GM12875 (cell line): ENCODE measurements around the gene CADM2.
"Not testable (repeated sequence)": the region's sequence is repeated elsewhere in the genome, so short reads cannot be mapped to it uniquely, and the experiment has no call there.

Source experiments
- H3K4me3 ChIP-seq: one replicate; pipeline ENCODE4 v1.5.1; 2011; ENCODE audit warnings: low read depth, low read length, control low read depth
- TF ChIP-seq, protein P1 (sequence below): IDR thresholded peaks from 2 replicates; pipeline ENCODE4 v1.5.1; 2011; ENCODE audit warnings: low read depth, mild to moderate bottlenecking, control low read depth, inconsistent platforms, low read length, moderate library complexity, borderline replicate concordance; ENCODE audit not compliant: insufficient read depth

Gene CADM2

DNA sequence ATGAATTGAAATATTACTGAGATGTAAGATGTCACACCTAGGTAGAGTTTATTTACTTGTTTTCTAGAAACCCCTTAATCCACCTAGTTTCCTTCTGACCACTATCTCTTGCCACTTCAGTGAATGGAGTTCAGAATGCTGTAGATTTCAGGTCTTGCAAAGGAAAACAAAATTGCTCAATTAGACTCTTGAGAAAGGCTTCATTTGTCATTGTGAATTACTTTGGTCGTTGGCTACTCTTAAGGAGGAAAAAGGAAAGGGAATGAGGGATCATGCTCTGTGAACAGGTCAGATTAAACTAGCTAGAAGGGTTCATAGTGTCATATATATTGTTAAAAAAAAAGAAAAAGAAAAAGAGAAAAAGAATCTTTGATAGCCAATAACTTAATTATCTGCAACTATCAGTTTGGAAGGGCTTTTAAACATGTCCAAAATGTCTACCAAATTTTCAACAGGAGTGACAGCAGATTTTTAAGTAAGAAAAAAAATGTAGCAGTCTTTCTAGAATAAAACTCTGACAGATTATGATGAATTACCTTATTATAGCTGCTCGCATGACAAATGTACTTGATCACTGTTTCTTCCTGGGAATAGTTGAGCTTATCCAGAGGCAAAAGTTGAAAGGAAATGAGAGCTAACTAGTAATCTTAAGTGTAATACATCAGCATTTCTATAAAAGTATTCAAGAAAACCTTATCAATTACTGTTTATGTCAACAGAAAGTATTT, 543.5 kb downstream of the CADM2 start:
- TF ChIP-seq, protein P1, sequence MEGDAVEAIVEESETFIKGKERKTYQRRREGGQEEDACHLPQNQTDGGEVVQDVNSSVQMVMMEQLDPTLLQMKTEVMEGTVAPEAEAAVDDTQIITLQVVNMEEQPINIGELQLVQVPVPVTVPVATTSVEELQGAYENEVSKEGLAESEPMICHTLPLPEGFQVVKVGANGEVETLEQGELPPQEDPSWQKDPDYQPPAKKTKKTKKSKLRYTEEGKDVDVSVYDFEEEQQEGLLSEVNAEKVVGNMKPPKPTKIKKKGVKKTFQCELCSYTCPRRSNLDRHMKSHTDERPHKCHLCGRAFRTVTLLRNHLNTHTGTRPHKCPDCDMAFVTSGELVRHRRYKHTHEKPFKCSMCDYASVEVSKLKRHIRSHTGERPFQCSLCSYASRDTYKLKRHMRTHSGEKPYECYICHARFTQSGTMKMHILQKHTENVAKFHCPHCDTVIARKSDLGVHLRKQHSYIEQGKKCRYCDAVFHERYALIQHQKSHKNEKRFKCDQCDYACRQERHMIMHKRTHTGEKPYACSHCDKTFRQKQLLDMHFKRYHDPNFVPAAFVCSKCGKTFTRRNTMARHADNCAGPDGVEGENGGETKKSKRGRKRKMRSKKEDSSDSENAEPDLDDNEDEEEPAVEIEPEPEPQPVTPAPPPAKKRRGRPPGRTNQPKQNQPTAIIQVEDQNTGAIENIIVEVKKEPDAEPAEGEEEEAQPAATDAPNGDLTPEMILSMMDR = no peak
- no peak overlapping the region for H3K4me3 ChIP-seq

DNA sequence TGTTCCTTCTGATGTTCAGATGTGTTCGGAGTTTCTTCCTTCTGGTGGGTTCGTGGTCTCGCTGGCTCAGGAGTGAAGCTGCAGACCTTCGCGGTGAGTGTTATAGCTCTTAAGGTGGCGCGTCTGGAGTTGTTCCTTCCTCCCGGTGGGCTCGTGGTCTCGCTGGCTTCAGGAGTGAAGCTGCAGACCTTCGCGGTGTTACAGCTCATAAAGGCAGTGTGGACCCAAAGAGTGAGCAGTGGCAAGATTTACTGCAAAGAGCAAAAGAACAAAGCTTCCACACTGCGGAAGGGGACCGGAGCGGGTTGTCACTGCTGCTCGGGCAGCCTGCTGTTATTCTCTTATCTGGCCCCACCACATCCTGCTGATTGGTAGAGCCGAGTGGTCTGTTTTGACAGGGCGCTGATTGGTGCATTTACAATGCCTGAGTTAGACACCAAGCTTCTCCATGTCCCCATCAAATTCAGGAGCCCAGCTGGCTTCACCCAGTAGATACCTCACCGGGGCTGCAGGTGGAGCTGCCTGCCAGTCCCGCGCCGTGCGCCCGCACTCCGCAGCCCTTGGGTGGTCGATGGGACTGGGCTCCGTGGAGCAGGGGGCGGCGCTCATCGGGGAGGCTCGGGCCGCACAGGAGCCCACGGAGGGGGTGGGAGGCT, 545.5 kb downstream of the CADM2 start:
- not testable (repeated sequence) for H3K4me3 ChIP-seq

DNA sequence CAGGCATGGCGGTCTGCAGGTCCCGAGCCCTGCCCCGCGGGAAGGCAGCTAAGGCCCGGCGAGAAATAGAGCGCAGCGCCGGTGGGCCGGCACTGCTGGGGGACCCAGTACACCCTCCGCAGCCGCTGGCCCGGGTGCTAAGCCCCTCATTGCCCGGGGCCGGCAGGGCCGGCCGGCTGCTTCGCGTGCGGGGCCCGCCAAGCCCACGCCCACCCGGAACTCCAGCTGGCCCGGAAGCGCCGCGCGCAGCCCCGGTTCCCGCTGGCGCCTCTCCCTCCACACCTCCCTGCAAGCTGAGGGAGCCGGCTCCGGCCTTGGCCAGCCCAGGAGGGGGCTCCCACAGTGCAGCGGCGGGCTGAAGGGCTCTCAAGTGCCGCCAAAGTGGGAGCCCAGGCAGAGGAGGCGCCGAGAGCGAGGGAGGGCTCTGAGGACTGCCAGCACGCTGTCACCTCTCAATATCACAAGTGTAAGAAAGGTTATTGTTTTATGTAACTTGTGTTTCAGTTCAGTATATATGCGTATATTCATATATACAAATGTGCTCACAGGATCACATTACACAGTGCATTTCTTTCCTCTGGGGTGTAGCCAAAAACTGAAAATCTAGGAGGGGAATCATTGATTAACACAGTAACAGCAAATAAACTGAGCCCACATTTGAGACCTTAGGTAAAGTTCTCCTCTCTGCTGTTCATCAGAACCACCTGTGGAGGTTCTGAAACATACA, 546.2 kb downstream of the CADM2 start:
- not testable (repeated sequence) for H3K4me3 ChIP-seq

DNA sequence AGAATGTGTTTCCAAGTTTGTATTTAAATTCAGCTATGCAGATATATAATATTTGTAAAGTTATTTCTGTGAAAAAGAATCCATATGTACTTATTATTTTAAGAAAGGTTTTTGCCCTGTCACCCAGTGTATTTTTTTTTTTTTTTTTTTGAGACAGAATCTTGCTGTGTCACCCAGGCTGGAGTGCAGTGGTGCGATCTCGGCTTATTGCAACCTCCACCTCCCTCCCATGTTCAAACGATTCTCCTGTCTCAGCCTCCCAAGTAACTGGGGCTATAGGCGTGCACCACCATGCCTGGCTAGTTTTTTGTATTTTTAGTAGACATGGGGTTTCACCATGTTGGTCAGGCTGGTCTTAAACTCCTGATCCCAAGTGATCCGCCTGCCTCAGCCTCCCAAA, 548.3 kb downstream of the CADM2 start:
- not testable (repeated sequence) for H3K4me3 ChIP-seq

DNA sequence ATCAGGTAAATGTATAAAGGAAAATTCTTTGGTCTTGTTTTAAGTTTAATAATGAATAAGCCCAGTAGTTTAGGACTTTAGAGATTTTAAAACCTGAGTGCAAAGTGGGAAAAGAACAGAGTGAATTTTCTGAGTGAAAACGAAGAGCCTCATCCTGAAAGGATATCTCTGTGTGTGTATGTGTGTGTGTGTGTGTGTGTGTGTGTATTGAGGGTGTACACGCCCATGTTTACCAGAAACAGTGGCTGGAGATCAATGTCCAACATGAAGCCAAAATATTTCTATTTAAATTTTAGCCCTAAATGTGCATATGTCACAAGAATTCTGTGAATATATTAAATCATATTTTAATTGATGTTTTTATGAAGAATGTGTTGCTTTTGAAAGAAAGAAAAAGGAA, 549.9 kb downstream of the CADM2 start:
- TF ChIP-seq, protein P1 = no peak
- H3K4me3 ChIP-seq = no peak overlapping the region

DNA sequence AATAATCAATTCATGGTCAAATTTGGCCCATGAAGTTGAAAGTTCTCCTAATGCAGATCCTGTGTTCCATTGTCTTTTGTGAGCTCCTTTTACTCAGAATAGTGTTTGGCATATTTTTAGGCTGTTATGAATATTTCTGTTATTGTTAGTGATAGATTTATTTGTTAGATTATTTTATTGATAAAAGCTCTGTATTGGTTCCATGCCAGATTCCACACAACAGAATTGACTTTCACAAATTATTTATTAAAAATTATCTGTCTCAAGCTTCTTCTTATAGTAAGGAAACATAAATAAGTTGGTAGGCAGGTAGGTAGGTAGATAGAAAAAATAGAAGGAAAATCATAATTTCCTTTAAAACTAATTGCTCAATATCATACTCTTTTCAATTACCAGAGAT, 557.4 kb downstream of the CADM2 start:
- TF ChIP-seq, protein P1 = no peak
- H3K4me3 ChIP-seq = no peak overlapping the region

DNA sequence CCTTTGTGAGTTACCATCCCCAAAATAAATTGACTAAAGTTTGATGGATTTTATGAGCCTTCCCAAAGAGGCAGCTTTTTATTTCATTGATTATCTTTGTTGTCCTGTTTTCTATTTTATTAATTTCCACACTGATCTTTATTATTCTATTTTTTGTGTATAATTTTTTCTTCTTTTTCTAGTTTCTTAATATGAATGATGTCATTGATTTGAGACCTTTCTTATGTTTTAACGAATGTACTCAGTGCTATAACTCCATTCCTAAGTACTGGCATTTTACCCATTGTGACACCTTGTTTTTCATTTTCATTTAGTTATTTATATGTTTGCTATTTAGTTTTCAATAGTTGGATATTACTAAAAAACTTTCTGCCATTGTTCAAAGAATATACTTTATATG, 565.3 kb downstream of the CADM2 start:
- TF ChIP-seq, protein P1 = no peak
- no peak overlapping the region for H3K4me3 ChIP-seq

DNA sequence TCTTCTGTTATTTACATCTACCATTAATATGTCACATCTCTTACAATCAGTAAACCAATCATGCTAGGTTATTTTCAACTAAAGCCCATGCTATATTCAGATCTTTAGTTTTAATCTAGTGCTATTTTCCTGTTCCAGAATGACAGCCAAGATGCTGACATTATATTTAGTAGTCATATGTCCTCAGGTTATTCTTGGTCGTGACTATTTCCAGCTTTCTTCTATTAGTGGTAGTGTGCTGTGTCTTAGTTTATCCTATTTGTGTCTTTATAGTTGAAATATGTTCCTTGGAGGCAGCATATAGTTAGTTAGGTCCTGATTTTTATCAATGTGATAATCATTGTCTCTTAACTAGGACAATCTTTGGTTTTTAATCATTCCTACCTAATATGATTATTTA, 566.5 kb downstream of the CADM2 start:
- H3K4me3 ChIP-seq = no peak overlapping the region
- TF ChIP-seq, protein P1 = no peak

DNA sequence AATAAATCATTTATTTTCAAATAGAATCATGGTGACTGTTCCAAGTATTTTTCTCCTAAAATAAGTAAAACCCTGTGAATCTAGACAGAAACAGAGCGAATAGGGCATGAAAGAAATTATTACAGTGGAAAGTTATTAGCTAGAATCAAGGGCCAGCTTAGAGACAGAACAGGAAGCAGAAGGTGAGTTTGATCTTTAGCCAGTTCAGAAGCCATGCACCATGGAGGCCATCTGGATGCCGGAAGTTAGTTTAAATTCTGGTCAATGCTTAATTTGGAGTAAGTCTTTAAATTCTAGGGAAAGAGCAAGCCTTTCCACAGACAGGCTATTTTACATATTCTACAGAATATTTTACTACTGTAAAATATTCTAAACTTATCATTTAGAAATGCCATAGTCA, 574.8 kb downstream of the CADM2 start:
- TF ChIP-seq, protein P1 = no peak
- H3K4me3 ChIP-seq = no peak overlapping the region
